GM19351 (cell line): ENCODE results near the gene USP21.

Experiments used
- ATAC-seq: cut with Tn5 transposase; IDR thresholded peaks from one replicate; pipeline ENCODE4 v1.9.1; 2021; ENCODE audit warnings: mild to moderate bottlenecking, moderate library complexity; ENCODE audit not compliant: unreplicated experiment

The USP21 gene

GRCh38 chr1:161166669-161167548 is 7.6 kb downstream of the USP21 start:
- ATAC-seq, result no peak

- ATAC-seq, result no peak
Observed at GRCh38 chr1:161168906-161169305, 9.6 kb downstream of the USP21 start.

- no peak for ATAC-seq
Observed at GRCh38 chr1:161171191-161171590, 11.9 kb downstream of the USP21 start.

GRCh38 chr1:161171696-161172095 is 12.4 kb downstream of the USP21 start:
- ATAC-seq, result no peak

GRCh38 chr1:161172349-161172748 is 13.0 kb downstream of the USP21 start:
- no peak for ATAC-seq

- no peak for ATAC-seq
Observed at GRCh38 chr1:161172776-161173376, 13.6 kb downstream of the USP21 start.

- ATAC-seq, result no peak
Observed at GRCh38 chr1:161173711-161174110, 14.4 kb downstream of the USP21 start.

- no peak for ATAC-seq
Observed at GRCh38 chr1:161174911-161175310, 15.6 kb downstream of the USP21 start.

GRCh38 chr1:161175771-161176453 is 16.6 kb downstream of the USP21 start:
- ATAC-seq, result peak; percentile 32

GRCh38 chr1:161176468-161177111 is 17.3 kb downstream of the USP21 start:
- ATAC-seq, result no peak

GRCh38 chr1:161177112-161177935 is 18.0 kb downstream of the USP21 start, which contains the start of gene B4GALT3:
Gene B4GALT3, minus strand, starts transcription at chr1:161177507. Its CDS starts 1,447 bp downstream, at chr1:161176060.
- peak; percentile 85 for ATAC-seq

- ATAC-seq, result no peak
Observed at GRCh38 chr1:161177936-161178244, 18.6 kb downstream of the USP21 start.

GRCh38 chr1:161179698-161180097 is 20.4 kb downstream of the USP21 start:
- no peak for ATAC-seq

- ATAC-seq, result no peak
Observed at GRCh38 chr1:161180639-161181038, 21.3 kb downstream of the USP21 start.

- peak; percentile 45 for ATAC-seq
Observed at GRCh38 chr1:161182214-161182613, 22.9 kb downstream of the USP21 start.

GRCh38 chr1:161185282-161185682 is 26.0 kb downstream of the USP21 start:
- ATAC-seq, result peak; percentile 64

GRCh38 chr1:161185732-161186311 is 26.5 kb downstream of the USP21 start:
- ATAC-seq, result peak; percentile 37

GRCh38 chr1:161187311-161187710 is 28.0 kb downstream of the USP21 start:
- no peak for ATAC-seq

- ATAC-seq, result no peak
Observed at GRCh38 chr1:161188381-161188780, 29.1 kb downstream of the USP21 start.

- ATAC-seq, result no peak
Observed at GRCh38 chr1:161189036-161189435, 29.7 kb downstream of the USP21 start.
